Thoracic aorta (tissue), 2 donors: ENCODE results near the gene HOXC9. TPM values are rescaled to one million over a fixed set of nuclear protein-coding genes. Genes with fewer than 3 reads are reported as not detected.

Experiments
- ATAC-seq: fragments of 150-250 bp; one replicate; pipeline ENCODE4 v1.8.0; 2017; ENCODE audit warnings: low read depth; ENCODE audit not compliant: insufficient number of reproducible peaks, low FRiP score
- DNase-seq: peaks from one replicate; pipeline ENCODE4 v3.0.0-alpha.2; 2020; ENCODE audit warnings: low spot score
- H3K27ac ChIP-seq, 2 donors: fragments of 200-600 bp; sonication (generic); 1 replicate in 1 of 2; 2 replicates in 1 of 2; pipeline ENCODE4 v1.5.1; 2016; ENCODE audit warnings: mild to moderate bottlenecking in 2 of 2, moderate library complexity in 2 of 2
- H3K27me3 ChIP-seq: fragments of 200-600 bp; sonication (generic); replicated peaks from 2 replicates; pipeline ENCODE4 v1.6.0; 2016; ENCODE audit warnings: mild to moderate bottlenecking; ENCODE audit not compliant: insufficient read depth
- H3K36me3 ChIP-seq: fragments of 200-600 bp; sonication (generic); one replicate; pipeline ENCODE4 v1.5.1; 2016
- H3K4me1 ChIP-seq, 2 donors: fragments of 200-600 bp; sonication (generic); 1 replicate in 1 of 2; 2 replicates in 1 of 2; pipeline versions ENCODE4 v1.5.1 to v1.6.0; 2016; ENCODE audit warnings: low read depth in 2 of 2, mild to moderate bottlenecking in 1 of 2; ENCODE audit not compliant: control insufficient read depth in 1 of 2
- H3K4me3 ChIP-seq: fragments of 200-600 bp; sonication (generic); 2 replicates; pipeline ENCODE4 v1.5.1; 2016; ENCODE audit warnings: mild to moderate bottlenecking
- H3K9me3 ChIP-seq: fragments of 200-600 bp; sonication (generic); 2 replicates; pipeline ENCODE4 v1.5.1; 2016
- CTCF ChIP-seq: fragments of 200-600 bp; sonication (generic); IDR thresholded peaks from one replicate; pipeline ENCODE4 v1.5.1; 2019; ENCODE audit warnings: antibody characterized with exemption
- total RNA-seq, 2 donors: library from RNA; depleted of rRNA; stranded (reverse); fragments of >200 nt; gene quantifications; one replicate each; pipeline versions ENCODE4 v1.1.0 to v1.2.3, GENCODE V29; 2016

Gene HOXC9
- total RNA-seq, 2 donors from 2014 or later: not detected

- TF ChIP-seq CTCF: no peak
- H3K36me3 ChIP-seq: no peaks in the 10 kb centered on the region
- H3K4me3 ChIP-seq: no peak overlapping the region
- H3K27ac ChIP-seq: no peak overlapping the region
- no peaks in the 10 kb centered on the region for H3K9me3 ChIP-seq
- H3K4me1 ChIP-seq: peaks cover 11% of the 10 kb centered on the region in 2 donors
- H3K27me3 ChIP-seq: peaks cover 47% of the 10 kb centered on the region
- ATAC-seq (no peak), DNase-seq (no peak)
Observed at GRCh38 chr12:53980802-53981496, 19.0 kb upstream of the HOXC9 start.

GRCh38 chr12:53981634-53982565, 18.1 kb upstream of the HOXC9 start:
- H3K27me3 ChIP-seq: peaks cover 46% of the 10 kb centered on the region
- no peak for ATAC-seq

DNA sequence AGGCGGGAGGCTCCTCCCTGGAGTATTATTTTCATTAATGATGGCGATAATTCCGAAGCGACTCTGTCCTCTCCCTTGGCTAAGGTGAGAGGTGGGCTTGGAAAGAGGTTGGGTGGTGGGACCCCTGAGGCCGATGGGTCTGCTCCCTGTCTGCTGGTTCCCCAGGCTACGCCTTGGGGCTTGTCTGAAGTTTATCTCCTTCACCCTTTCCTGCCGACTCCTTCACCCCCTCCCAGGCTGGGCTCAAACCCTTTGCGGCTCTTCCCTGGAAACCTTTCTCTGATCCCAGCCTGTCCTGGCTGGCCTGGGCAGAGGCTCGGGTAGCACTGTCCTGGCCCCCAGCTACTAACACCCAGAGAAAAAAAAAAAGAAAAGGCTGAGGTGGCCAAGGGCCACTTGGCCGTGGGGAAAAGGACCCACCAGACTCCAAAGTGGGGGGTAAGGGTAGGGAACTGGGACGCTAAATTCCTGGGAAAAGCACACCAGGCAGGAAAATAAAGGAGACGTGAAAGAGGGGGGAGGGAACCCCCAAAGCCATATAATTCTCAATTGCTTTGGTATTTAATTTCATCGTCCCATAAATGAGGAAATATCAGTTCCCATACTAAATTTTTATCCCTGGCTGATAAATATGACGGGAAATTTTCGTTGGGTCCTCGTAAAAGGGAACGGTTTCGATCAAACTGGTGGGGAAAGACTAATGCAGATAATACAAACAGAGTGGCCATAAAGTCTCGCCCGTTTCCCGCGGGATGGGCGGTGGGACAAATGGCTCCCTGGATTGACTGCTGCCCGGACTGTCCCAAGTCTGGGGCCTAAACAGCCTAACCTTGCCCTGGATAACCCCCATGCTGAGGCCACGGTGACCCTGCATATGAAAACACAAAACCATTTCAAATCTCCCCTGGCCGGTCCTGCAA, 17.1 kb upstream of the HOXC9 start:
- Histone ChIP-seq H3K36me3 (no peaks in the 10 kb centered on the region), H3K9me3 (no peaks in the 10 kb centered on the region)

More at GRCh38 chr12:53981634-53982565, 18.1 kb upstream of the HOXC9 start:
- no peaks in the 10 kb centered on the region for H3K9me3 ChIP-seq
- no peak for DNase-seq
- H3K36me3 ChIP-seq: no peaks in the 10 kb centered on the region
- H3K4me3 ChIP-seq: no peak overlapping the region
- no peak overlapping the region for H3K27ac ChIP-seq
- TF ChIP-seq CTCF: no peak
- peaks cover 15 to 18% of the 10 kb centered on the region in 2 donors for H3K4me1 ChIP-seq

GRCh38 chr12:53983568-53983949, 16.4 kb upstream of the HOXC9 start:
- peaks cover 15 to 18% of the 10 kb centered on the region in 2 donors for H3K4me1 ChIP-seq
- DNase-seq (no peak), ATAC-seq (no peak)
- H3K36me3 ChIP-seq: no peaks in the 10 kb centered on the region
- H3K4me3 ChIP-seq: no peak overlapping the region
- no peaks in the 10 kb centered on the region for H3K9me3 ChIP-seq
- H3K27ac ChIP-seq: no peak overlapping the region
- peaks cover 50% of the 10 kb centered on the region for H3K27me3 ChIP-seq
- no peak for TF ChIP-seq CTCF

More for the DNA sequence above, 17.1 kb upstream of the HOXC9 start:
- peaks cover 45% of the 10 kb centered on the region for H3K27me3 ChIP-seq
- H3K4me1 ChIP-seq: peaks cover 15 to 18% of the 10 kb centered on the region in 2 donors
- no peak for DNase-seq
- no peak overlapping the region for H3K27ac ChIP-seq
- ATAC-seq: no peak
- H3K4me3 ChIP-seq: no peak overlapping the region
- no peak for TF ChIP-seq CTCF
